Measurements from ENCODE around the gene KIR2DL4. TPM values are rescaled to one million over a fixed set of nuclear protein-coding genes. Genes with fewer than 3 reads are reported as not detected.
A peak's percentile ranks its signal among the peaks of the same experiment; 100 is the strongest.
"Not testable (repeated sequence)": the region's sequence is repeated elsewhere in the genome, so short reads cannot be mapped to it uniquely, and the experiment has no call there.

KIR2DL4 gene
- total RNA-seq, result 1 to 10 TPM in 2 of 4 donors, not detected in 2; 1.4 to 2.1 TPM

DNA sequence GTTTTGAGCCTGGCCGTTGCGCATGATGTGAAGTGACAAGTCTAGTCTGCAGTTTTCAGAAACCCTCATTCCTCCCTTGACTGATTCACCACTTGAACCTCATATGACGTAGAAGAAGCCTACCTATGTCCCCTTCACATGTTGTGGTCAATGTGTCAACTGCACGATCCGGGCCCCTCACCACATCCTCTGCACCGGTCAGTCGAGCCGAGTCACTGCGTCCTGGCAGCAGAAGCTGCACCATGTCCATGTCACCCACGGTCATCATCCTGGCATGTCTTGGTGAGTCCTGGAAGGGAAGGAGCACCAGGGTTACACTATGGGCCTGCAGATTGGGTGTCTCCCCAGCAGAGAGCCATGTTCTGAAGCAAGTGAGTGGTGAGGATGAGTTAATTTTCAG lies at the start of gene KIR2DL4:
TSS of gene KIR2DL4 (plus strand) at position 201 of the 400 bp plus-strand sequence. CDS start at position 243, 42 bp downstream.
- in situ Hi-C loops (cut with MboI; ENCODE audit: low pct_ligation_motif_present in 1 of 4, low pct_unique_long_range_greater_than_20kb in 1 of 4, low sequenced_read_pairs in 3 of 4) (no loop called here), intact Hi-C loops (cut with DNase I; ENCODE audit: low total_unique reads) (no loop called here)
- WGBS, 2 donors (ENCODE audit: low coverage in 1 of 2), result 67 to 92% methylated on average over 7 to 10 of the region's 10 CpGs

DNA sequence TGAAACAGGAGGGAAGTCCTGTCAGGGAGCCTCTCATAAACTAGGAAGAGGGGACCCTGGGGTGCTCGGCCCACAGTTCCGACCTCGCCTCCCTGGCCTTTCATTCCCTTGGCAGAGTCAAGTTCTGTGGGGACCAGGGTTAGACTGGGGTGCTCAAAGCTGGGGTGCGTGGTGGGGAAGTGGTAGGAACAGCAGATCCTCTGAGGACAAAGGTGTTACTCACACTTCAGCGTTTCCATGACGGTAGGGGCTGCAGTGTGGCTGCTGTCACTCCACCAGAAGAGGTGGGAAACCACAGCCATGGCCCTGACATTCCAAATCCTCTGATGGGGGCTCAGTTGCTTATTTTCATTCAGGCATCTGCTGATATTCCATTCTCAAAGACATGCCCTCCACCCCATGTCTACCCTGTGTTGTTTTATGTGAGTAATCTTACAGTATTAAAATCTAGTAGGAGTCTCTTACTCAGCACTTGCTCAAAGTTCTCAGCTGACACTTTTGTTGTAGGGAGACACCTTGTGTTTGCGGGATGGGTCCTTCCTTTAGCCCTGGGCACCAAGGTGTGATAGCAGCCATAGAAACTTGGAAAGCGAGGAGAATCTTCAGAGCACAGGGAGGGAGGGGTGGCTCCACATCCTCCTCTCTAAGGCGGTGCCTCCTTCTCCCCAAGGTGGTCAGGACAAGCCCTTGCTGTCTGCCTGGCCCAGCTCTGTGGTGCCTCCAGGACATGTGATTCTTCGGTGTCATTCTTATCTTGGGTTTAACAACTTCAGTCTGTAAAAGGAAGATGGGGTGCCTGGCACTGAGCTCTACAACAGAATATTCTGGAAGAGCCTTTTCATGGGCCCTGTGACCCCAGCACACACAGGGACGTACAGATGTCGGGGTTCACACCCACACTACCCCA lies 47.0 kb upstream of the KIR2DL4 start:
- H3K27me3 ChIP-seq; H3K36me3 ChIP-seq; H3K27ac ChIP-seq; in situ Hi-C loops (cut with MboI; ENCODE audit: low pct_ligation_motif_present in 1 of 4, low pct_unique_long_range_greater_than_20kb in 1 of 4, low sequenced_read_pairs in 3 of 4); H3K4me3 ChIP-seq; intact Hi-C loops (cut with DNase I; ENCODE audit: low total_unique reads); H3K9me3 ChIP-seq; DNase-seq; H3K4me1 ChIP-seq: not testable (repeated sequence)
- 77% methylated on average over 9 of the region's 12 CpGs; no CpG with 5 or more reads in 1 of the 2 donors for WGBS, 2 donors (ENCODE audit: low coverage in 1 of 2)

More for the DNA sequence above, at the start of gene KIR2DL4:
- no peak for TF ChIP-seq EP300 (IDR thresholded peaks at IDR 0.05; ENCODE audit: low read depth)
- TF ChIP-seq, protein P1, sequence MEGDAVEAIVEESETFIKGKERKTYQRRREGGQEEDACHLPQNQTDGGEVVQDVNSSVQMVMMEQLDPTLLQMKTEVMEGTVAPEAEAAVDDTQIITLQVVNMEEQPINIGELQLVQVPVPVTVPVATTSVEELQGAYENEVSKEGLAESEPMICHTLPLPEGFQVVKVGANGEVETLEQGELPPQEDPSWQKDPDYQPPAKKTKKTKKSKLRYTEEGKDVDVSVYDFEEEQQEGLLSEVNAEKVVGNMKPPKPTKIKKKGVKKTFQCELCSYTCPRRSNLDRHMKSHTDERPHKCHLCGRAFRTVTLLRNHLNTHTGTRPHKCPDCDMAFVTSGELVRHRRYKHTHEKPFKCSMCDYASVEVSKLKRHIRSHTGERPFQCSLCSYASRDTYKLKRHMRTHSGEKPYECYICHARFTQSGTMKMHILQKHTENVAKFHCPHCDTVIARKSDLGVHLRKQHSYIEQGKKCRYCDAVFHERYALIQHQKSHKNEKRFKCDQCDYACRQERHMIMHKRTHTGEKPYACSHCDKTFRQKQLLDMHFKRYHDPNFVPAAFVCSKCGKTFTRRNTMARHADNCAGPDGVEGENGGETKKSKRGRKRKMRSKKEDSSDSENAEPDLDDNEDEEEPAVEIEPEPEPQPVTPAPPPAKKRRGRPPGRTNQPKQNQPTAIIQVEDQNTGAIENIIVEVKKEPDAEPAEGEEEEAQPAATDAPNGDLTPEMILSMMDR (IDR thresholded peaks at IDR 0.05), result no peak
- no peak for TF ChIP-seq POLR2AphosphoS5 (IDR thresholded peaks at IDR 0.05)
- TF ChIP-seq POLR2A (IDR thresholded peaks at IDR 0.05), result no peak
- H3K27ac ChIP-seq, result no peak within 1 kb of the TSS
- H3K4me1 ChIP-seq, result no peaks in the 10 kb centered on the region
- peaks cover 7% of the 10 kb centered on the region for H3K27me3 ChIP-seq
- no peak within 1 kb of the TSS for H3K4me3 ChIP-seq
- H3K36me3 ChIP-seq, result no peaks in the 10 kb centered on the region
- no peaks in the 10 kb centered on the region for H3K9me3 ChIP-seq
- DNase-seq, result peak; percentile 10

DNA sequence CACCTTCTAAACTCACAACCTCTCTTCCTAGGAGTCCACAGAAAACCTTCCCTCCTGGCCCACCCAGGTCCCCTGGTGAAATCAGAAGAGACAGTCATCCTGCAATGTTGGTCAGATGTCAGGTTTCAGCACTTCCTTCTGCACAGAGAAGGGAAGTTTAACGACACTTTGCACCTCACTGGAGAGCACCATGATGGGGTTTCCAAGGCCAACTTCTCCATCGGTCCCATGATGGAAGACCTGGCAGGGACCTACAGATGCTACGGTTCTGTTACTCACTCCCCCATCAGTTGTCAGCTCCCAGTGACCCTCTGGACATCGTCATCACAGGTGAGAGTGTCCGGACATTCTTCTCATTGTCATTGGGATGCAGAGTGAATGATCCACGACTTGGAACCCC lies 44.8 kb upstream of the KIR2DL4 start:
- H3K27ac ChIP-seq; H3K4me3 ChIP-seq; in situ Hi-C loops (cut with MboI; ENCODE audit: low pct_ligation_motif_present in 1 of 4, low pct_unique_long_range_greater_than_20kb in 1 of 4, low sequenced_read_pairs in 3 of 4); H3K9me3 ChIP-seq; DNase-seq; intact Hi-C loops (cut with DNase I; ENCODE audit: low total_unique reads); H3K27me3 ChIP-seq; H3K4me1 ChIP-seq; H3K36me3 ChIP-seq: not testable (repeated sequence)
- 64% methylated on average over 6 of the region's 6 CpGs; no CpG with 5 or more reads in 1 of the 2 donors for WGBS, 2 donors (ENCODE audit: low coverage in 1 of 2)

DNA sequence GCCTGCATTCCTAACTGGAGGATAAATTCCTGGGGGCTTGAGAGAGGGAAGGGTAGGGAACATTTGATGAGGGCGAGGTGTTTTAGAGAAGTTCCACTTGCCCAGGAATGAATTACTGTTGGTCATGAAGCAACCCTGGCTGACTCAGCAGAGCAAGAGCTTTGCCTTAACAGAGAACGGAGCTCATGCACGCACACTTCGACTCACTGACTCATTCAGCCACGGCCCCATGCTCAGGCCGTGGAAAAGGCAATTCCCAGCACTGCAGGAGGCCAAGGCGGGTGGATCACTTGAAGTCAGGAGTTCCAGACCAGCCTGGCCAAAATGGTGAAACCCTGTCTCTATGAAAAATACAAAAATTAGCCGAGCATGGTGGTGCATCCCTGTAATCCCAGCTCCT lies 39.2 kb upstream of the KIR2DL4 start:
- WGBS, 2 donors (ENCODE audit: low coverage in 1 of 2), result 78% methylated on average over 8 of the region's 8 CpGs; no CpG with 5 or more reads in 1 of the 2 donors
- H3K4me3 ChIP-seq; H3K9me3 ChIP-seq; DNase-seq; intact Hi-C loops (cut with DNase I; ENCODE audit: low total_unique reads); H3K4me1 ChIP-seq; in situ Hi-C loops (cut with MboI; ENCODE audit: low pct_ligation_motif_present in 1 of 4, low pct_unique_long_range_greater_than_20kb in 1 of 4, low sequenced_read_pairs in 3 of 4); H3K36me3 ChIP-seq; H3K27ac ChIP-seq; H3K27me3 ChIP-seq: not testable (repeated sequence)

DNA sequence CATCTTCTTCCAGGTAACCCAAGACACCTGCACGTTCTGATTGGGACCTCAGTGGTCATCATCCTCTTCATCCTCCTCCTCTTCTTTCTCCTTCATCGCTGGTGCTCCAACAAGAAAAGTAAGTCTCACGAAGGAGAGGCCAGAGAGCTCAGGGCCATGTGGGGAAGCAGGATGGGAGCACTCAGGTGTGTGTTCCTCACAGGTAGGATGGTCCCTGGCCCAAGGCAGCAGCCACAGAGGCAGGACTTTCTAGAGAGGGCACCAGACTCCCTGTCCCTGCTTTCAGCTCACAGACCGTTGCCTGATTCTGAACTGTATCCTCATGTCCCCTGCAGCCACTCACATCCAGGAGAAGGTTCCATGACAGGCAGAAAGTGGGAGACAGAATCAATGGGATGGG lies 36.9 kb upstream of the KIR2DL4 start:
- H3K36me3 ChIP-seq; H3K27ac ChIP-seq; H3K27me3 ChIP-seq; H3K9me3 ChIP-seq; H3K4me1 ChIP-seq; intact Hi-C loops (cut with DNase I; ENCODE audit: low total_unique reads); in situ Hi-C loops (cut with MboI; ENCODE audit: low pct_ligation_motif_present in 1 of 4, low pct_unique_long_range_greater_than_20kb in 1 of 4, low sequenced_read_pairs in 3 of 4); DNase-seq; H3K4me3 ChIP-seq: not testable (repeated sequence)
- WGBS, 2 donors (ENCODE audit: low coverage in 1 of 2), result 75% methylated on average over 4 of the region's 4 CpGs; no CpG with 5 or more reads in 1 of the 2 donors

DNA sequence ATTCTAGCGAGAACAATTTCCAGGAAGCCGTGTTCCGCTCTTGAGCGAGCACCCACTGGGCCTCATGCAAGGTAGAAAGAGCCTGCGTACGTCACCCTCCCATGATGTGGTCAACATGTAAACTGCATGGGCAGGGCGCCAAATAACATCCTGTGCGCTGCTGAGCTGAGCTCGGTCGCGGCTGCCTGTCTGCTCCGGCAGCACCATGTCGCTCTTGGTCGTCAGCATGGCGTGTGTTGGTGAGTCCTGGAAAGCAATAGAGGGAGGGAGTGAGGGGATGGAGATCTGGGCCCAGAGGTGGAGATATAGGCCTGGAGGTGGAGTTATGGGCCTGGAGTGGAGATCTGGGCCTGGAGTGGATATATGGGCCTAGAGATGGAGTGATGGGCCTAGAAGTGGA lies 33.8 kb upstream of the KIR2DL4 start, which contains the start of gene KIR2DL1:
TSS of gene KIR2DL1 (plus strand) at position 148 of the 400 bp plus-strand sequence. CDS start at position 206, 58 bp downstream.
- in situ Hi-C loops (cut with MboI; ENCODE audit: low pct_ligation_motif_present in 1 of 4, low pct_unique_long_range_greater_than_20kb in 1 of 4, low sequenced_read_pairs in 3 of 4); DNase-seq; H3K27me3 ChIP-seq; intact Hi-C loops (cut with DNase I; ENCODE audit: low total_unique reads); H3K4me1 ChIP-seq; H3K27ac ChIP-seq; H3K36me3 ChIP-seq; H3K4me3 ChIP-seq; H3K9me3 ChIP-seq: not testable (repeated sequence)
- 82 to 92% methylated on average over 10 to 15 of the region's 15 CpGs for WGBS, 2 donors (ENCODE audit: low coverage in 1 of 2)

DNA sequence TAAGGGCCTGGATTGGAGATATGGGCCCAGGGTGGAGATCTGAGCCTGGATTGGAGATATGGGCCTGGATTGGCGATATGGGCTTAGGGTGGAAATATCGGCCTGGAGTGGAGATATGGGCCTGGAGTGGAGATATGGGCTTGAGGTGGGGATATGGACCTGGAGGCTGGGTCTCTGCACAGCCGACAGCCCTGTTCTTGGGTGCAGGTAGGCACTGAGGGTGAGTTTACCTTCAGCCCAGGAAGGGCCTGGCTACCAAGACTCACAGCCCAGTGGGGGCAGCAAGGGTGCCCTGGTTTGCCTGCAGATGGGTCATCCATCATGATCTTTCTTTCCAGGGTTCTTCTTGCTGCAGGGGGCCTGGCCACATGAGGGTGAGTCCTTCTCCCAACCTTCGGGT lies 32.9 kb upstream of the KIR2DL4 start:
- H3K36me3 ChIP-seq; intact Hi-C loops (cut with DNase I; ENCODE audit: low total_unique reads); DNase-seq; H3K27ac ChIP-seq; H3K9me3 ChIP-seq; H3K4me1 ChIP-seq; H3K4me3 ChIP-seq; in situ Hi-C loops (cut with MboI; ENCODE audit: low pct_ligation_motif_present in 1 of 4, low pct_unique_long_range_greater_than_20kb in 1 of 4, low sequenced_read_pairs in 3 of 4); H3K27me3 ChIP-seq: not testable (repeated sequence)
- WGBS, 2 donors (ENCODE audit: low coverage in 1 of 2), result 81% methylated on average over 3 to 4 of the region's 4 CpGs

DNA sequence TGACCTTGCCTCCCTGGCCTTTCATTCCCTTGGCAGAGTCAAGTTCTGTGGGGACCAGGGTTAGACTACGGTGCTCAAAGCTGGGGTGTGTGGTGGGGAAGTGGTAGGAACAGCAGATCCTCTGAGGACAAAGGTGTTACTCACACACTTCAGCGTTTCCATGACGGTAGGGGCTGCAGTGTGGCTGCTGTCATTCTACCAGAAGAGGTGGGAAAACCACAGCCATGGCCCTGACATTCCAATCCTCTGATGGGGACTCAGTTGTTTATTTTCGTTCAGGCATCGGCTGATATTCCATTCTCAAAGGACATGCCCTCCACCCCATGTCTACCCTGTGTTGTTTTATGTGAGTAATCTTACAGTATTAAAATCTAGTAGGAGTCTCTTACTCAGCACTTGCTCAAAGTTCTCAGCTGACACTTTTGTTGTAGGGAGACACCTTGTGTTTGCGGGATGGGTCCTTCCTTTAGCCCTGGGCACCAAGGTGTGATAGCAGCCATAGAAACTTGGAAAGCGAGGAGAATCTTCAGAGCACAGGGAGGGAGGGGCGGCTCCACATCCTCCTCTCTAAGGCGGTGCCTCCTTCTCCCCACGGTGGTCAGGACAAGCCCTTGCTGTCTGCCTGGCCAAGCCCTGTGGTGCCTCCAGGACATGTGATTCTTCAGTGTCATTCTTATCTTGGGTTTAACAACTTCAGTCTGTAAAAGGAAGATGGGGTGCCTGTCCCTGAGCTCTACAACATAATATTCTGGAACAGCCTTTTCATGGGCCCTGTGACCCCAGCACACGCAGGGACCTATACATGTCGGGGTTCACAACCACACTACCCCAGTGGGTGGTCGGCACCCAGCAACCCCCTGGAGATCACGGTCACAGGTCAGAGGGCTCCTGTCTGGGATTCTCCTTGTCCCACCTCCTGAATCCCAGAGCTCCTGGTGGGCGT lies 32.1 kb upstream of the KIR2DL4 start:
- H3K9me3 ChIP-seq; intact Hi-C loops (cut with DNase I; ENCODE audit: low total_unique reads); H3K27ac ChIP-seq; H3K36me3 ChIP-seq; DNase-seq; H3K4me3 ChIP-seq; H3K4me1 ChIP-seq; in situ Hi-C loops (cut with MboI; ENCODE audit: low pct_ligation_motif_present in 1 of 4, low pct_unique_long_range_greater_than_20kb in 1 of 4, low sequenced_read_pairs in 3 of 4); H3K27me3 ChIP-seq: not testable (repeated sequence)
- 79 to 84% methylated on average over 4 to 14 of the region's 15 CpGs for WGBS, 2 donors (ENCODE audit: low coverage in 1 of 2)

DNA sequence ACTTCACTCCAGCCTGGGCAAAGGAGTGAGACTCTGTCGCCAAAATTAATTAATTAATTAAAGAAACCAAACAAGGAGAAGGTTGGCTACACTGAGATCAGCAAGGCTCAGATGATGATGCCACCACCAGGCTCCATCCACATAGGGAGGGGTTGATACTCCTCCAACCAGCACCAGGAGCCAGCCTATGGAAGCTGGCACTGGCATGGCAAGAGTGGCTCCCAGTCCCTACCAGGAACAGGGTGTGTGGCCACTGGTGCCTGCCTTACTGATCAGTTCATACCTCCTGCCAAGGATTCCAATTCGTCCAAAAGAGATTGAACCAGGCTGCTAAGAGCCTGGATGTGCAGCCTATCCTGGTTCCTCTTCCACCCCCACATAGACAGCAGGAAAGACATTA lies 30.7 kb upstream of the KIR2DL4 start:
- H3K9me3 ChIP-seq; H3K27ac ChIP-seq; intact Hi-C loops (cut with DNase I; ENCODE audit: low total_unique reads); H3K4me1 ChIP-seq; H3K4me3 ChIP-seq; DNase-seq; H3K36me3 ChIP-seq; in situ Hi-C loops (cut with MboI; ENCODE audit: low pct_ligation_motif_present in 1 of 4, low pct_unique_long_range_greater_than_20kb in 1 of 4, low sequenced_read_pairs in 3 of 4); H3K27me3 ChIP-seq: not testable (repeated sequence)
- WGBS, 2 donors (ENCODE audit: low coverage in 1 of 2), result 52 to 63% methylated on average over 1 to 2 of the region's 2 CpGs

Data from transverse colon (tissue), 4 donors.